ENCODE measurements around the gene GIMAP5.

DNA sequence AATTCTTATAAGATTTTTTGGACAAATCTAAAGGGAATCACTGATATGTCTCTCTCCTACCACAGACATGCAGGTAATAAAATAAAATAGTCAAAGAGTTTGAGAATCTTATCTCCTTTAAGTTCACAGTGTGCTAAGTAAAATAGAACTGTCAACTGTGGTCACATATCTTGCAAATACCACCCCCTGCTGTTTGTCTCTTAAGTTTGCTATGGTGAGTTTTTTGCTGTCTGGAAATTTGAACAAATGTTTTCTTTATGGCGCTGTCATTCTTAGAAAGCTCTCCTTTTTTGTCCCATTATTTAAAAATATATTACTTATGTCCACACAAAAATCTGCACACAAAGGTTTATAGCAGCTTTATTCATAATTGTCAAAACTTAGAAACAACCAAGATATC lies 19.6 kb downstream of the GIMAP5 start:
- no peak for TF ChIP-seq CTCF (IDR thresholded peaks at IDR 0.05)
- no peak for TF ChIP-seq FOXP1 (CRISPR knock-in tag; IDR thresholded peaks at IDR 0.05; ENCODE audit: borderline replicate concordance)
- no peak for TF ChIP-seq PRRX2 (CRISPR knock-in tag; IDR thresholded peaks at IDR 0.05)
- TF ChIP-seq MAX (CRISPR knock-in tag; IDR thresholded peaks at IDR 0.05), result no peak
- no peak for TF ChIP-seq ZNF512 (CRISPR knock-in tag; IDR thresholded peaks at IDR 0.05; ENCODE audit: borderline replicate concordance)
